ENCODE data around the gene NTN3. TPM values are rescaled to one million over a fixed set of nuclear protein-coding genes. Genes with fewer than 3 reads are reported as not detected.

The NTN3 gene
- polyA plus RNA-seq, 1 donor = 0.75 TPM

DNA sequence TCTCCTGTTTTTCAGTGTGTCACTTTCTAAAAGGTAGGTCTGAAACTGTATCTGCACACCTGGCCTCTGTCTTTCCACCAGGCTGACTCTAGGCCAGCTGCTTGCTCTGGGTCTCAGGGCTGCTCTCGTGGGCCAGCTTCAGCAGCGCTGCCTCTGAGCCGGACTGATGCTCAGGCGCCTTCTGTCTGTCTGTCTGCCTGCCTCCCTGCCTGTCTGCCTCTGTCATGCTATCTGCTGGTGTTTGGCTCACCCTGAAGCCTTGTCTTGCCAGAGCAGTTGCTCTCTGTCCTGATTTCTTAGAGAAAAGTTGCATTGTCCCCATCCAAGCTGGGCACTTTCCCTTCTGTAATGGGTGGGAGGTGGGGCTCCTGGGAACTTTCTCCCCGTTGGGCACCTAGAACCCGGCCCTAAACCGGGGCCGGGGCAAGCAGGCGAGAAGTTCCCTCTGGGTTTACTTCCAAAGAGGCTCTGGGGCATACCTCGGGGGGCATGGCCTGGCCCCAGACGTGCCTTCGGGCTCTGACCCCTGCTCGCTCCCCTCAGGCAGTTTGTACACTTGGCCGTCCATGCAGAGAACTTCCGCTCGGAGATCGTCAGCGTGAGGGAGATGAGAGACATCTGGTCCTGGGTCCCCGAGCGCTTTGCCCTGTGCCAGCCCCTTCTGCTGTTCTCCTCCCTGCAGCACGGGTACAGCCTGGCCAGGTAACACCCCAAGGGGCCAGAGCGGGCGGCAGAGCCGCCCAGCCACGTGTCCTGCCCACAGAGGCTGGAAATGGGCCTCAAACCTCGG, 26.8 kb downstream of the NTN3 start:
- no CpG with 5 or more reads among the region's 26 CpGs for WGBS (ENCODE audit: insufficient coverage, low lambda C conversion rate)
- Histone ChIP-seq H3K4me1 (ENCODE audit: control insufficient read depth, insufficient read depth, low read length) (peaks cover 19% of the 10 kb centered on the region), H3K9me3 (ENCODE audit: control insufficient read depth, low read depth, low read length) (no peaks in the 10 kb centered on the region), H3K27me3 (ENCODE audit: control insufficient read depth, insufficient read depth, low read length) (no peaks in the 10 kb centered on the region), H3K36me3 (ENCODE audit: control insufficient read depth, insufficient read depth, low read length) (peaks cover 37% of the 10 kb centered on the region), H3K27ac (ENCODE audit: low read length) (no peak overlapping the region), H3K4me3 (ENCODE audit: low read length) (no peak overlapping the region)
- DNase-seq = no peak

DNA sequence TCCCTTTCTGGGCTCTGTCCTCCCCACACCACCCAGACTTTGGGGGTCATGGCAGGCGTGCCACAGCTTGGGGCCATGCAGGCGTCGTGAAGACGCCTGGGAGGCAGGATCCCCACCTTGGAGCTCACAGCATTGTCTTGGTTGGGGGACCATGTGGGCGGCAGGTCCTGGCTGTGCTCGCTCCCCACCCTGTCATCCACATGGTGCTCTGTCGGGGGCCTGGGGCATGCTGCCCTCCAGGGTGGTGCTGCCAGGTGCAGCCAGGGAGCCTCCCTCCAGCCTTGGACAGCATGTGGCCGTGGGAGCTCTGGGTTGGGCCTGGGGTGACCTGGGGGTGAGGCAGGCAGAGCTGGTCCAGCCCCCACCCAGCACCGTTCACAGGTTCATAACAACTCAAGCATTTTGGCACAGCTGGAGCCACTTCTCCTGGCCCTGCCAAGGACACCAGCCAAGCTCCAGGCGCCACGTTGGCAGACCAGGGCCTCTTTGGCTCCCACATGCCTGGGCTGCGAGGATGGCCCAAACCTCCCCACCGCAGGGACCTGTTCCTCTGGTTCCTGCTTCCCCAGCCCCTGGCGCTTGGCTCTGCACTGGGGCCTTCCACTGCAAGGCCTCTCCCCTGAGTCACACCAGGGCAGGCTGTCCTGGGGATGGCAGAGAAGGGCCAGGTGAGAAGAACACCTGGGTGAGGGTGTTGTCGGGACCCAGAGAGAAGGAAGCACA, 27.6 kb downstream of the NTN3 start:
- Histone ChIP-seq H3K4me1 (ENCODE audit: control insufficient read depth, insufficient read depth, low read length) (peaks cover 25% of the 10 kb centered on the region), H3K9me3 (ENCODE audit: control insufficient read depth, low read depth, low read length) (no peaks in the 10 kb centered on the region), H3K27me3 (ENCODE audit: control insufficient read depth, insufficient read depth, low read length) (no peaks in the 10 kb centered on the region), H3K4me3 (ENCODE audit: low read length) (no peak overlapping the region), H3K36me3 (ENCODE audit: control insufficient read depth, insufficient read depth, low read length) (peaks cover 33% of the 10 kb centered on the region), H3K27ac (ENCODE audit: low read length) (no peak overlapping the region)
- WGBS (ENCODE audit: insufficient coverage, low lambda C conversion rate) = no CpG with 5 or more reads among the region's 15 CpGs
- no peak for DNase-seq

DNA sequence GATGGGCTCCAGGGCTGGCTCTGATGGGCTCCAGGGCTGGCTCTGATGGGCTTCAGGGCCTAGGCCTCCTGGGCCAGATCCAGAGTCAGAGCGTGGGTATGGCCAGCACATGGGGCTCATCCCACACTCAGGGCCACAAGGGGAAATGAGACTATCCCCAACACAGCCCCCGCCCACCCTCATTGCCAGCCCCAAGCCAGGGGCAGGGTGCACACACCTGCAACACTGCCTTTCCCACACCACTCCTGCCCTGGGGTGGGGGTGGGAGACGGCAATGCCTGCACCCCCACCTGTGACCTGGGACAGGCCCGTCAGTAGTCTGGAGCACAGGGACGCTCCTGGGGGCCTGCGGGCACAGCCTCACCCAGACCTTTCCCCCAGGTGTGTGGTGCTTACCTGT, 28.4 kb downstream of the NTN3 start:
- Histone ChIP-seq H3K4me1 (ENCODE audit: control insufficient read depth, insufficient read depth, low read length) (peaks cover 25% of the 10 kb centered on the region), H3K36me3 (ENCODE audit: control insufficient read depth, insufficient read depth, low read length) (peaks cover 33% of the 10 kb centered on the region), H3K4me3 (ENCODE audit: low read length) (no peak overlapping the region), H3K27ac (ENCODE audit: low read length) (no peak overlapping the region), H3K27me3 (ENCODE audit: control insufficient read depth, insufficient read depth, low read length) (no peaks in the 10 kb centered on the region), H3K9me3 (ENCODE audit: control insufficient read depth, low read depth, low read length) (no peaks in the 10 kb centered on the region)
- WGBS (ENCODE audit: insufficient coverage, low lambda C conversion rate) = no CpG with 5 or more reads among the region's 6 CpGs
- DNase-seq = no peak

DNA sequence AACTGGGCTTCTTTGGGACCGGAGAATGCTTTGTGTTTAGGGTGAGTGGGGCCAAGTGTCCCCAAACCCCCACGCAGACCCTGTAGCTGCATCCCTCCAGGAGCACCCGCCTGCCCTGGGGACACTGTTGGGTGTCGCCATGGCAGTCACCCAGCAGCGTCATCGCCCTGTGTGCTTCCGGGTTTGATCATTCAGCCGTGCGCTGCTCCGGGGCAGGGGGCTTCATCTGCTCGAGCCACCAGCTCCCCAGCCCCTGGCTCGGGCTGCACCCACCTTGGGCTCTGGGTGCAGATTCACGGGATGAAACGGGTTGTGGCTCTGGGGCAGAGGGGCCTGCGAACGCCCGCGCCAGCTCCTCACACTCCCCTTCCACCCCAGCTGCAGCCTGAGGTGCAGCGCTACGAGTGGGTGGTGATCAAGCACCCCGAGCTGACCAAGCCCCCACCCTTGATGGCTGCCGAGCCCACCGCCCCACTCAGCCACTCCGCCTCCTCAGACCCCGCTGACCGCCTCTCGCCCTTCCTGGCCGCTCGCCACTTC, 28.9 kb downstream of the NTN3 start:
- Histone ChIP-seq H3K4me3 (ENCODE audit: low read length) (no peak overlapping the region), H3K9me3 (ENCODE audit: control insufficient read depth, low read depth, low read length) (no peaks in the 10 kb centered on the region), H3K27me3 (ENCODE audit: control insufficient read depth, insufficient read depth, low read length) (no peaks in the 10 kb centered on the region), H3K4me1 (ENCODE audit: control insufficient read depth, insufficient read depth, low read length) (peaks cover 25% of the 10 kb centered on the region), H3K36me3 (ENCODE audit: control insufficient read depth, insufficient read depth, low read length) (peaks cover 33% of the 10 kb centered on the region), H3K27ac (ENCODE audit: low read length) (no peak overlapping the region)
- no CpG with 5 or more reads among the region's 29 CpGs for WGBS (ENCODE audit: insufficient coverage, low lambda C conversion rate)
- no peak for DNase-seq

DNA sequence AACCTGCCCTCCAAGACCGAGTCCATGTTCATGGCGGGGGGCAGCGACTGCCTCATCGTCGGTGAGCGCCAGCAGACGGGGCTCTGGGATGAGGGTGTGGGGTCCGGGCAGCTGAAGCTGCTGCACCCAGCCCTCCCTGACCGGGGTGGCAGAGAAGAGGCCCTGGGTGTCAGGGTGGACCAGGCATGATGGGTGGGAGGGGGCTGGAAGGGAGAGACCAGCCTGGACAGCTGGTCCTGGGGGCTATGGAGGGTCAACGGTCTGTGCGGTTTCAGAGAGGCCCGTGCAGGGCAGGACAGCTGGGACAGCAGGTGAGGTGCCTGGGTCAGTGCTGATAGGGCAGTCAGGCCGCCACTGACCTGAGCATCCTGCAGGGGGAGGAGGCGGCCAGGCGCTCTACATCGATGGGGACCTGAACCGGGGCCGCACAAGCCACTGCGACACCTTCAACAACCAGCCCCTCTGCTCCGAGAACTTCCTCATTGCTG, 29.4 kb downstream of the NTN3 start:
- Histone ChIP-seq H3K36me3 (ENCODE audit: control insufficient read depth, insufficient read depth, low read length) (peaks cover 33% of the 10 kb centered on the region), H3K4me1 (ENCODE audit: control insufficient read depth, insufficient read depth, low read length) (peaks cover 25% of the 10 kb centered on the region), H3K4me3 (ENCODE audit: low read length) (no peak overlapping the region), H3K9me3 (ENCODE audit: control insufficient read depth, low read depth, low read length) (no peaks in the 10 kb centered on the region), H3K27ac (ENCODE audit: low read length) (no peak overlapping the region), H3K27me3 (ENCODE audit: control insufficient read depth, insufficient read depth, low read length) (no peaks in the 10 kb centered on the region)
- no CpG with 5 or more reads among the region's 20 CpGs for WGBS (ENCODE audit: insufficient coverage, low lambda C conversion rate)
- DNase-seq = no peak

DNA sequence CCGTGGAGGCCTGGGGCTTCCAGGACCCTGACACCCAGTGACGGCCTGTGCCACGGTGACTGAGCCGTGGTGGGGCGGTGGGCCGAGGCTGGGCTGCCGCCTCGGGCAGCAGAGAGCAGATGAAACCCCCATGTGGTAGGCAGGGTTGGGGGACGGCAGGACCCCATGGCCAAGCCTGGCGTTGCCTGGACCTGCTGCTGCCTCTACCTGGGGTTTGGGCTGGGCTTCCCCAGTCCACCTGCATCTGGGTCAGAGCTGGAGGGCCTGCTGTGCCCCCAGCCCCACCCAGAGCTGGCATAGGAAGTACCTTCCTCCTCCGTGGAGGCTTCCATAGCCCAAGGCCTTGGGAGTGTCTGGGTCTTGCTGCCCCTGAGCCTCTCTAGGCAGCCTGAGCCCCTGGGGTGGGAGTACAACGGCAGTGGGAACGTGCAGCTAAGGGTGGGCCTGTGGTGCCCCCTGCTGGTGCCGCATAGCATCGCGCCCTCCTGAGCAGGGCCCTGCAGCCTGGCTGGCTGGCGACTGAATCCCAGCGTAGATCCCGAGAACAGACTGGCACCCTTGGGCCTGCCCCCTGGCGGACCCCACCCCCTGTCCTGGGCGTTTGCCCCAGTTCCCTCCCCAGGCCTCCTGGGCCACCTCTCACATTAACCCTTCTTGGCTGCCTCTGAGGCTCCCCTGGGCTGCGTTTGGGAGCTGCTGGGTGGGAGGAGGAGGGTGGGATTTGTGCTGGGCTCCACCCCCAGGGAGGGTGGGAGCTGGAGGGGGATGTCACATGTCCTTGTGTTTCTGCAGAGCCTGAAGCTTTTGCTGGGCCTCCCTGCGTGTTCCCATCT, 30.0 kb downstream of the NTN3 start:
- no peaks in the 10 kb centered on the region for H3K9me3 ChIP-seq (ENCODE audit: control insufficient read depth, low read depth, low read length)
- H3K4me1 ChIP-seq (ENCODE audit: control insufficient read depth, insufficient read depth, low read length) = peaks cover 25% of the 10 kb centered on the region
- no peak overlapping the region for H3K27ac ChIP-seq (ENCODE audit: low read length)
- H3K4me3 ChIP-seq (ENCODE audit: low read length) = peak overlapping the region; percentile 21
- no CpG with 5 or more reads among the region's 23 CpGs for WGBS (ENCODE audit: insufficient coverage, low lambda C conversion rate)
- peaks cover 30% of the 10 kb centered on the region for H3K36me3 ChIP-seq (ENCODE audit: control insufficient read depth, insufficient read depth, low read length)
- peak; percentile 78 to 81 for DNase-seq
- H3K27me3 ChIP-seq (ENCODE audit: control insufficient read depth, insufficient read depth, low read length) = no peaks in the 10 kb centered on the region

DNA sequence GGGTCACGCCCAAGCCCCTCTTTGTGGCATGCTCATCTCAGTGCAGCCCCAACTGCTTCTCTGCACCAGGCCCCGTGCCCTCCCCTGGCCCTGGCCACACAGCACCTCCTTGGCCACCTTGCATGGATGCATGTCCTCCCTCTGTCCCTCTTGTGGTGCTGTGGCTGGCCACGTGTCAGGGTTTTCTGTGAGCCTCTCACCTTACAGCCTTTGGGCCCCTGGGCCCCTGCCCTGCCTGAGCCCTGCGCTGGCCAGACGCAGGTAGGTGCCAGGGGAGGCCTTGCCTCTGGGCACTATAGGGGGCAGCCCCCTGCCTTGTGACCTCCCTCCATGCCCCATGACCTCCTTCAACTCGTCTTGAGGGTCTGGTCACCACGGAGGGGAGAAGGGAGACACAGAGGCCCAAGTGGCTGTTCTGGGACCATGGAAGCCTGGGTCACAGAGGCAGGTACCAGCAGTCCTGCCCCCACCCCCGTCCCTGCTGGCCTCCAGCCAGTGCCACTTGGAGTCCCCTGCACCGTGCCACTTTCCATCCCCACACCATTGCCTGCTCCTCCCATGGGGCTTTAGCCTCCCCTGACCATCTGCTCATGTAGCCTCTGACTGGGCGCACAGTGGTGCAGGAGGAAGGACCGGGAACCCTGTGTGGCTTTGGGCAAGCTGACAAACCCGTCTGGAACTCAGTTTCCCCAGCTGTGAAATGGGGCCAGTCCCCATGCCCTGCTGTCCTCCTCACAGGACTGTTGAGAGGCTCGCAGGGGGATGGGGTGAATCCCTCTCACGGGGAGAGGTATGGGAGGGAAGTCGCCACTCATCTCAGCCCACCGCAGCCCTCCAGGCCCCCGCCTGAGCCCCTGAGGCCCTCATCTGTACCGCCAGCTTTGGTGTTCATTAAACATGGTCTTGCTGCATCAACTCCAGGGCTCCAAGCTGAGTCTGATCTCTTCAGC, 31.1 kb downstream of the NTN3 start:
- Histone ChIP-seq H3K27me3 (ENCODE audit: control insufficient read depth, insufficient read depth, low read length) (no peaks in the 10 kb centered on the region), H3K9me3 (ENCODE audit: control insufficient read depth, low read depth, low read length) (no peaks in the 10 kb centered on the region), H3K36me3 (ENCODE audit: control insufficient read depth, insufficient read depth, low read length) (peaks cover 20% of the 10 kb centered on the region), H3K27ac (ENCODE audit: low read length) (peak overlapping the region; percentile 48), H3K4me1 (ENCODE audit: control insufficient read depth, insufficient read depth, low read length) (peaks cover 25% of the 10 kb centered on the region), H3K4me3 (ENCODE audit: low read length) (no peak overlapping the region)
- WGBS (ENCODE audit: insufficient coverage, low lambda C conversion rate) = no CpG with 5 or more reads among the region's 18 CpGs
- DNase-seq = no peak

DNA sequence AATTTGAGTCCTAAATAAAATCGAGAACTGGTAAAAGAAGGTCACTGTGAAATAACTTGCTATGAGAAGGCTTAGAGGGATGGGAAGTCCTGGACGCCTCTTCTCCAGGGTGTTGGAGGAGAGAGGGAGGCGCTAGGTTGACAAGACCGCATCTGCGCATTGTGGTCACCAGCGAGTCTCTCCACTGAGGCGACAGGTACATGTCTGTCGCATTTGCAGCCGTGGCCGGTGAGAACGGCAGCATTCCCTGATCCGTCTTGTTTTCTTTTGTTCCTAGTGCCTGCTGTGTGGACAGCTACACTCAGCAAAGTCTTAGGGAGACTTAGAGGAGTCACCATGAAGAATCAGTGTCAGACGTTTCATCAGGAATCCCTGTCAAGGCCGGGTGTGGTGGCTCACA, 34.6 kb downstream of the NTN3 start:
- no peak for DNase-seq
- no peak overlapping the region for H3K27ac ChIP-seq (ENCODE audit: low read length)
- H3K36me3 ChIP-seq (ENCODE audit: control insufficient read depth, insufficient read depth, low read length) = no peaks in the 10 kb centered on the region
- H3K4me1 ChIP-seq (ENCODE audit: control insufficient read depth, insufficient read depth, low read length) = peaks cover 25% of the 10 kb centered on the region
- WGBS (ENCODE audit: insufficient coverage, low lambda C conversion rate) = 100% methylated on average over 1 of the region's 14 CpGs
- H3K9me3 ChIP-seq (ENCODE audit: control insufficient read depth, low read depth, low read length) = no peaks in the 10 kb centered on the region
- no peak overlapping the region for H3K4me3 ChIP-seq (ENCODE audit: low read length)
- no peaks in the 10 kb centered on the region for H3K27me3 ChIP-seq (ENCODE audit: control insufficient read depth, insufficient read depth, low read length)

DNA sequence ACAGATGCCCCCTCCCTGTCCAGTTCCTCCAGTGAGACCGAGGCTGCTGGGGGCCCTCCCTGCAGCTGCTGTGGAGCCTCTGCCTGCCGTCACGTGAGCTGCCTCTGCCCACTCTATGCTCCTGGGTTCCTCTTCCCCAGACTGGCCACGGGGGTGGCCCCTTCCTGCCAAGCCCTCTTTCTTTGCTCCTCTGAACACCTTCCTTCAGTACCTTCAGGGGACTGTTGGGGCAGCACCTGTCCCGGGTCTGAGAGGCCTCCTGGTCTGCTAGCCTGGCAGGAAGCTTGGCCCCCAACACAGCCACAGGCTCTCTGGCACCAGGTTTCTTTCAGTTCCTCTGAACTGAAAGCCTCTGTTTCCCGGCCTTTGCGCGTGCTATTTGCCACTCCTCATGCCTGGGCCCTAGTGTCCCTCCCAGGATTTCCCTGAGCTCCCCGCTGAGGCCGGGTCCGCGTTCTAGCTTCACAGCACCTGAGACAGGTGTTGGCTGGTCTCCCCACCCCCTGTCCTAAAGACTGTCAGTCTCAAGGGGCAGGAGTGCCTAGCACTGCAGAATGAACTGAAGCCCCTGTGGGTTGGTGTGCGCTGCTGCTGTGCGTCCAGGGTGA, 36.1 kb downstream of the NTN3 start:
- WGBS (ENCODE audit: insufficient coverage, low lambda C conversion rate) = no CpG with 5 or more reads among the region's 14 CpGs
- Histone ChIP-seq H3K4me3 (ENCODE audit: low read length) (no peak overlapping the region), H3K36me3 (ENCODE audit: control insufficient read depth, insufficient read depth, low read length) (no peaks in the 10 kb centered on the region), H3K4me1 (ENCODE audit: control insufficient read depth, insufficient read depth, low read length) (peaks cover 24% of the 10 kb centered on the region), H3K27me3 (ENCODE audit: control insufficient read depth, insufficient read depth, low read length) (no peaks in the 10 kb centered on the region), H3K27ac (ENCODE audit: low read length) (no peak overlapping the region), H3K9me3 (ENCODE audit: control insufficient read depth, low read depth, low read length) (no peaks in the 10 kb centered on the region)
- DNase-seq = no peak
